GM18861 (cell line): ENCODE results near the gene NHEJ1.
A peak's percentile ranks its signal among the peaks of the same experiment; 100 is the strongest.

Experiments
- ATAC-seq: cut with Tn5 transposase; IDR thresholded peaks from one replicate; pipeline ENCODE4 v1.9.1; 2021; ENCODE audit not compliant: unreplicated experiment

NHEJ1 gene

GRCh38 chr2:219183151-219183772, 22.6 kb upstream of the NHEJ1 start:
- no peak for ATAC-seq

GRCh38 chr2:219182331-219183150, 21.9 kb upstream of the NHEJ1 start:
- ATAC-seq, result no peak

GRCh38 chr2:219181531-219181930, 20.9 kb upstream of the NHEJ1 start:
- ATAC-seq, result no peak

GRCh38 chr2:219180961-219181360, 20.3 kb upstream of the NHEJ1 start:
- ATAC-seq, result no peak

- ATAC-seq, result no peak
These were observed 19.2 kb upstream of the NHEJ1 start for GRCh38 chr2:219179601-219180465.

- peak; percentile 4 for ATAC-seq
These were observed 18.0 kb upstream of the NHEJ1 start for GRCh38 chr2:219178377-219179175.

GRCh38 chr2:219177552-219178376, 17.1 kb upstream of the NHEJ1 start, which contains the start of gene RETREG2:
TSS of gene RETREG2 (plus strand) at chr2:219178275. CDS start at chr2:219178353, 78 bp downstream.
- ATAC-seq, result peak; percentile 28

GRCh38 chr2:219176818-219177551, 16.4 kb upstream of the NHEJ1 start, which contains the start of gene CNPPD1:
TSS of gene CNPPD1 (minus strand) at chr2:219176925. CDS start at chr2:219176828, 97 bp downstream.
- peak; percentile 55 for ATAC-seq

GRCh38 chr2:219175928-219176817, 15.6 kb upstream of the NHEJ1 start:
- ATAC-seq, result peak; percentile 18

GRCh38 chr2:219175486-219175885, 14.9 kb upstream of the NHEJ1 start:
- no peak for ATAC-seq

GRCh38 chr2:219174801-219175200, 14.2 kb upstream of the NHEJ1 start:
- ATAC-seq, result no peak

GRCh38 chr2:219174146-219174545, 13.5 kb upstream of the NHEJ1 start:
- no peak for ATAC-seq

GRCh38 chr2:219173176-219173575, 12.6 kb upstream of the NHEJ1 start:
- no peak for ATAC-seq

GRCh38 chr2:219172231-219173154, 11.9 kb upstream of the NHEJ1 start:
- ATAC-seq, result no peak

GRCh38 chr2:219171231-219171651, 10.6 kb upstream of the NHEJ1 start:
- no peak for ATAC-seq

- no peak for ATAC-seq
These were observed 9.5 kb upstream of the NHEJ1 start, which contains the start of gene SLC23A3 for GRCh38 chr2:219169930-219170654. TSS of gene SLC23A3 (minus strand) at chr2:219170029. CDS start at chr2:219169984, 45 bp downstream.
